K562 (cell line): Measurements from ENCODE around the gene BRD3. TPM values are rescaled to one million over a fixed set of nuclear protein-coding genes. Genes with fewer than 3 reads are reported as not detected.
A peak's percentile ranks its signal among the peaks of the same experiment; 100 is the strongest.

Experiments
- BRD4 ChIP-seq: fragments of 200-600 bp; sonication (generic); IDR thresholded peaks from 2 replicates; pipeline ENCODE4 v1.6.1; 2017; ENCODE audit warnings: inconsistent platforms
- CCAR2 ChIP-seq: fragments of 200-400 bp; formaldehyde crosslinking; IDR thresholded peaks from 2 replicates; pipeline ENCODE4 v1.6.1; 2017; ENCODE audit warnings: mild to moderate bottlenecking, low read depth, low read length
- CHD2 ChIP-seq: IDR thresholded peaks from 2 replicates; pipeline ENCODE4 v1.6.1; 2011; ENCODE audit warnings: low read depth, low read length
- ETV6 ChIP-seq, 3 experiments: fragments of 150-350 bp in 1 of 3; sonication (generic) in 1 of 3; formaldehyde crosslinking in 1 of 3; IDR thresholded peaks; 2 replicates each; pipeline versions ENCODE4 v1.6.1 to v1.8.0; 2014 to 2022; ENCODE audit warnings: borderline replicate concordance in 2 of 3, low read depth in 2 of 3, antibody characterized with exemption in 1 of 3, low read length in 1 of 3, mild to moderate bottlenecking in 1 of 3, missing genetic modification reagents in 1 of 3
- FOS ChIP-seq: IDR thresholded peaks from 3 replicates; pipeline ENCODE4 v1.6.1; 2011; ENCODE audit not compliant: insufficient read length; ENCODE audit errors: extremely low read depth
- HDGF ChIP-seq: fragments of 450-650 bp; IDR thresholded peaks from 2 replicates; pipeline ENCODE4 v1.6.1; 2016
- L3MBTL2 ChIP-seq: fragments of 450-650 bp; IDR thresholded peaks from 2 replicates; pipeline ENCODE4 v1.6.1; 2016; ENCODE audit warnings: mild to moderate bottlenecking, moderate library complexity
- MECOM ChIP-seq: fragments of 250-450 bp; sonication (Bioruptor Pico); IDR thresholded peaks from 2 replicates; pipeline ENCODE4 v1.8.0; 2022; ENCODE audit warnings: inconsistent platforms
- MED1 ChIP-seq: sonication (generic); formaldehyde crosslinking; IDR thresholded peaks from 2 replicates; pipeline ENCODE4 v1.8.1; 2023; ENCODE audit warnings: missing genetic modification reagents, borderline replicate concordance
- PPARD ChIP-seq: fragments of 250-450 bp; sonication (Bioruptor Pico); IDR thresholded peaks from 2 replicates; pipeline ENCODE4 v1.8.0; 2022; ENCODE audit warnings: inconsistent platforms, mild to moderate bottlenecking, moderate library complexity
- RB1 ChIP-seq: fragments of 450-650 bp; IDR thresholded peaks from 2 replicates; pipeline ENCODE4 v1.6.1; 2017; ENCODE audit warnings: low read depth, mild to moderate bottlenecking
- RBBP5 ChIP-seq: fragments of 200-600 bp; sonication (generic); IDR thresholded peaks from 2 replicates; pipeline ENCODE4 v1.6.1; 2012; ENCODE audit warnings: borderline replicate concordance, mild to moderate bottlenecking, low read length, control low read depth, inconsistent platforms; ENCODE audit not compliant: insufficient read depth, poor library complexity, severe bottlenecking
- RFX7 ChIP-seq: fragments of 250-450 bp; sonication (Bioruptor Pico); IDR thresholded peaks from 2 replicates; pipeline ENCODE4 v1.5.1; 2021; ENCODE audit warnings: mild to moderate bottlenecking
- SETDB1 ChIP-seq: IDR thresholded peaks from one replicate; pipeline ENCODE4 v1.6.1; 2012; ENCODE audit warnings: low read length, control low read depth, inconsistent platforms
- SIX5 ChIP-seq, 2 experiments: IDR thresholded peaks; 2 replicates each; pipeline ENCODE4 v1.6.1; 2011; ENCODE audit warnings: low read length in 2 of 2, borderline replicate concordance in 1 of 2, low read depth in 1 of 2, mild to moderate bottlenecking in 1 of 2, moderate library complexity in 1 of 2; ENCODE audit not compliant: insufficient read depth in 1 of 2
- SLC30A9 ChIP-seq: fragments of 250-450 bp; sonication (Bioruptor Pico); IDR thresholded peaks from 2 replicates; pipeline ENCODE4 v1.8.0; 2022; ENCODE audit warnings: mild to moderate bottlenecking, moderate library complexity
- TRIM24 ChIP-seq, 2 experiments: fragments of 450-650 bp; IDR thresholded peaks; 2 replicates each; pipeline ENCODE4 v1.6.1; 2016
- ZBTB49 ChIP-seq: sonication (generic); formaldehyde crosslinking; IDR thresholded peaks from 2 replicates; pipeline ENCODE4 v1.8.0; 2022; ENCODE audit warnings: missing genetic modification reagents, mild to moderate bottlenecking, borderline replicate concordance
- ZNF41 ChIP-seq: fragments of 250-450 bp; sonication (Bioruptor Pico); conservative IDR thresholded peaks from 2 replicates; pipeline ENCODE4 v1.4.0; 2020; ENCODE audit warnings: mild to moderate bottlenecking
- ZNF696 ChIP-seq: fragments of 250-450 bp; sonication (Bioruptor Pico); conservative IDR thresholded peaks from 2 replicates; pipeline ENCODE4 v1.4.0; 2020; ENCODE audit warnings: mild to moderate bottlenecking, moderate library complexity
- ZNF699 ChIP-seq: fragments of 250-450 bp; sonication (Bioruptor Pico); IDR thresholded peaks from 2 replicates; pipeline ENCODE4 v1.8.0; 2021; ENCODE audit warnings: mild to moderate bottlenecking, moderate library complexity; ENCODE audit not compliant: insufficient replicate concordance
- polyA plus RNA-seq, 8 experiments: library from polyadenylated mRNA; depleted of rRNA in 4 of 8; stranded (reverse) in 5 of 8; unstranded in 3 of 8; fragments of >200 nt; fragmentation: Nextera tagmentation in 2 of 8; fragmentation: Illumina TruSeq in 1 of 8; extraction: Ambion mirVana in 2 of 8; extraction: Trizol in 1 of 8; gene quantifications; 2 replicates each; pipeline versions ENCODE4 v1.2.1 to v1.2.3, GENCODE V29; 2011 to 2014; ENCODE audit warnings: inconsistent platforms in 1 of 8, missing spikeins in 1 of 8
- total RNA-seq, 7 experiments: library from RNA; depleted of rRNA in 6 of 7; stranded (reverse); fragments of >200 nt in 6 of 7; fragmentation: Illumina TruSeq in 2 of 7; extraction: Trizol in 2 of 7; gene quantifications; 2 replicates each; pipeline versions ENCODE4 v1.2.1 to v1.2.3, GENCODE V29; 2011 to 2021; ENCODE audit warnings: low replicate concordance in 1 of 7
- TF ChIP-seq, protein P1 (sequence below), 3 experiments: IDR thresholded peaks in 2 of 3; conservative IDR thresholded peaks in 1 of 3; 2 replicates each; pipeline ENCODE4 v1.5.1; 2011 to 2012; ENCODE audit warnings: low read length in 3 of 3, mild to moderate bottlenecking in 3 of 3, control low read depth in 2 of 3, improper control_type of control experiment in 1 of 3, inconsistent platforms in 1 of 3, low read depth in 1 of 3, mixed read lengths in 1 of 3, moderate library complexity in 1 of 3; ENCODE audit not compliant: insufficient read depth in 2 of 3
- TF ChIP-seq, protein P2 (sequence below): fragments of 450-650 bp; IDR thresholded peaks from 2 replicates; pipeline ENCODE4 v1.6.1; 2016; ENCODE audit warnings: borderline replicate concordance

BRD3 gene
- total and polyA plus RNA-seq, 9 of the 15 experiments (the other 6 are each of a cell fraction or from before 2014, with no cell fraction given): 0.82 to 37.1 (median 4.2) TPM

- no peak for TF ChIP-seq SIX5 (IDR thresholded peaks at IDR 0.05; ENCODE audit: borderline replicate concordance in 1 of 2, insufficient read depth in 1 of 2, low read depth in 1 of 2, low read length in 2 of 2)
- no peak for TF ChIP-seq CCAR2
- no peak for TF ChIP-seq TRIM24 (IDR thresholded peaks at IDR 0.05)
- no peak for TF ChIP-seq RBBP5
- no peak for TF ChIP-seq MED1
- TF ChIP-seq ZNF699 (CRISPR knock-in tag): no peak
- TF ChIP-seq ZBTB49 (CRISPR knock-in tag): no peak
- TF ChIP-seq HDGF: peak; percentile 95
- TF ChIP-seq PPARD (CRISPR knock-in tag): no peak
- no peak for TF ChIP-seq SETDB1
- no peak for TF ChIP-seq BRD4
- TF ChIP-seq, protein P1, sequence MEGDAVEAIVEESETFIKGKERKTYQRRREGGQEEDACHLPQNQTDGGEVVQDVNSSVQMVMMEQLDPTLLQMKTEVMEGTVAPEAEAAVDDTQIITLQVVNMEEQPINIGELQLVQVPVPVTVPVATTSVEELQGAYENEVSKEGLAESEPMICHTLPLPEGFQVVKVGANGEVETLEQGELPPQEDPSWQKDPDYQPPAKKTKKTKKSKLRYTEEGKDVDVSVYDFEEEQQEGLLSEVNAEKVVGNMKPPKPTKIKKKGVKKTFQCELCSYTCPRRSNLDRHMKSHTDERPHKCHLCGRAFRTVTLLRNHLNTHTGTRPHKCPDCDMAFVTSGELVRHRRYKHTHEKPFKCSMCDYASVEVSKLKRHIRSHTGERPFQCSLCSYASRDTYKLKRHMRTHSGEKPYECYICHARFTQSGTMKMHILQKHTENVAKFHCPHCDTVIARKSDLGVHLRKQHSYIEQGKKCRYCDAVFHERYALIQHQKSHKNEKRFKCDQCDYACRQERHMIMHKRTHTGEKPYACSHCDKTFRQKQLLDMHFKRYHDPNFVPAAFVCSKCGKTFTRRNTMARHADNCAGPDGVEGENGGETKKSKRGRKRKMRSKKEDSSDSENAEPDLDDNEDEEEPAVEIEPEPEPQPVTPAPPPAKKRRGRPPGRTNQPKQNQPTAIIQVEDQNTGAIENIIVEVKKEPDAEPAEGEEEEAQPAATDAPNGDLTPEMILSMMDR (IDR thresholded peaks at IDR 0.05 in 2 of 3, conservative IDR thresholded peaks at IDR 0.05 in 1 of 3; ENCODE audit: insufficient read depth in 2 of 3, low read depth in 1 of 3, low read length in 3 of 3): no peak
- no peak for TF ChIP-seq ZNF696 (CRISPR knock-in tag)
- TF ChIP-seq RFX7 (CRISPR knock-in tag): no peak
- TF ChIP-seq, protein P2, sequence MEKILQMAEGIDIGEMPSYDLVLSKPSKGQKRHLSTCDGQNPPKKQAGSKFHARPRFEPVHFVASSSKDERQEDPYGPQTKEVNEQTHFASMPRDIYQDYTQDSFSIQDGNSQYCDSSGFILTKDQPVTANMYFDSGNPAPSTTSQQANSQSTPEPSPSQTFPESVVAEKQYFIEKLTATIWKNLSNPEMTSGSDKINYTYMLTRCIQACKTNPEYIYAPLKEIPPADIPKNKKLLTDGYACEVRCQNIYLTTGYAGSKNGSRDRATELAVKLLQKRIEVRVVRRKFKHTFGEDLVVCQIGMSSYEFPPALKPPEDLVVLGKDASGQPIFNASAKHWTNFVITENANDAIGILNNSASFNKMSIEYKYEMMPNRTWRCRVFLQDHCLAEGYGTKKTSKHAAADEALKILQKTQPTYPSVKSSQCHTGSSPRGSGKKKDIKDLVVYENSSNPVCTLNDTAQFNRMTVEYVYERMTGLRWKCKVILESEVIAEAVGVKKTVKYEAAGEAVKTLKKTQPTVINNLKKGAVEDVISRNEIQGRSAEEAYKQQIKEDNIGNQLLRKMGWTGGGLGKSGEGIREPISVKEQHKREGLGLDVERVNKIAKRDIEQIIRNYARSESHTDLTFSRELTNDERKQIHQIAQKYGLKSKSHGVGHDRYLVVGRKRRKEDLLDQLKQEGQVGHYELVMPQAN: no peak
- no peak for TF ChIP-seq ETV6 (IDR thresholded peaks at IDR 0.05; ENCODE audit: borderline replicate concordance in 1 of 2, low read depth in 2 of 2, low read length in 1 of 2)
- no peak for TF ChIP-seq ETV6 (CRISPR knock-in tag; IDR thresholded peaks at IDR 0.05; ENCODE audit: borderline replicate concordance)
- no peak for TF ChIP-seq SLC30A9 (CRISPR knock-in tag)
- TF ChIP-seq RB1: peak; percentile 67
- TF ChIP-seq FOS: no peak
- TF ChIP-seq MECOM (CRISPR knock-in tag): no peak
- peak; percentile 85 for TF ChIP-seq L3MBTL2
- TF ChIP-seq CHD2: no peak
- TF ChIP-seq ZNF41: no peak
Observed at GRCh38 chr9:134024828-134025605, 42.8 kb downstream of the BRD3 start, which contains the start of gene BRD3OS (continued).
